Transverse colon (tissue), 4 donors: ENCODE data around the gene AOAH. TPM values are rescaled to one million over a fixed set of nuclear protein-coding genes. Genes with fewer than 3 reads are reported as not detected.

Experiments
- DNase-seq: peaks from one replicate; pipeline ENCODE4 v3.0.0-alpha.2; 2019
- H3K27ac ChIP-seq, 4 donors: fragments of 200-600 bp; sonication (generic); 2 replicates each; pipeline ENCODE4 v1.5.1; 2016 to 2018; ENCODE audit warnings: inconsistent platforms in 4 of 4
- H3K27me3 ChIP-seq: fragments of 200-600 bp; sonication (generic); 2 replicates; pipeline ENCODE4 v1.5.1; 2017; ENCODE audit warnings: inconsistent platforms
- H3K36me3 ChIP-seq, 4 donors: fragments of 200-600 bp; sonication (generic); 2 replicates each; pipeline ENCODE4 v1.5.1; 2017 to 2019; ENCODE audit warnings: inconsistent platforms in 4 of 4
- H3K4me1 ChIP-seq, 4 donors: fragments of 200-600 bp; sonication (generic); 2 replicates each; pipeline ENCODE4 v1.5.1; 2017 to 2020; ENCODE audit warnings: inconsistent platforms in 4 of 4
- H3K4me3 ChIP-seq, 4 donors: fragments of 200-600 bp; sonication (generic); 1 replicate in 1 of 4; 2 replicates in 3 of 4; pipeline versions ENCODE4 v1.5.1 to v1.6.1; 2017 to 2019; ENCODE audit warnings: inconsistent platforms in 4 of 4
- H3K9me3 ChIP-seq, 2 donors: fragments of 200-600 bp; sonication (generic); 2 replicates each; pipeline ENCODE4 v1.5.1; 2017 to 2019; ENCODE audit warnings: inconsistent platforms in 2 of 2
- EP300 ChIP-seq: sonication (generic); formaldehyde crosslinking; IDR thresholded peaks from one replicate; pipeline ENCODE4 v1.6.1; 2017; ENCODE audit warnings: antibody characterized with exemption, low read depth
- POLR2A ChIP-seq: fragments of 450-650 bp; IDR thresholded peaks from one replicate; pipeline ENCODE4 v1.6.1; 2016; ENCODE audit warnings: antibody characterized with exemption, mild to moderate bottlenecking, moderate library complexity
- POLR2AphosphoS5 ChIP-seq, 3 donors: sonication (generic); formaldehyde crosslinking; IDR thresholded peaks; one replicate each; pipeline ENCODE4 v1.6.1; 2016; ENCODE audit warnings: antibody characterized with exemption in 3 of 3
- WGBS, 2 donors: methylation state at CpG; one replicate each; pipeline ENCODE4 v1.1.5; 2018; ENCODE audit warnings: low coverage in 1 of 2; 5-methylcytosine and 5-hydroxymethylcytosine counted together
- in situ Hi-C, 4 donors: fragments of 200-750 bp; cut with MboI; loops; one replicate each; pipeline versions ENCODE4 v1.15.0 to v1.15.1; 2017; ENCODE audit warnings: low sequenced_read_pairs in 3 of 4, low pct_ligation_motif_present in 1 of 4, low pct_unique_long_range_greater_than_20kb in 1 of 4
- intact Hi-C: fragments of 100-400 bp; cut with DNase I; formaldehyde crosslinking; loops from one replicate; pipeline ENCODE4 v1.15.1; 2023; ENCODE audit warnings: low total_unique reads
- total RNA-seq, 4 donors: library from RNA; depleted of rRNA; stranded (reverse); fragments of >200 nt; gene quantifications; one replicate each; pipeline ENCODE4 v1.1.0, GENCODE V29; 2016
- TF ChIP-seq, protein P1 (sequence below), 5 experiments: fragments of 200-600 bp in 3 of 5; fragments of 450-650 bp in 2 of 5; sonication (generic) in 3 of 5; IDR thresholded peaks; 1 replicate in 2 of 5; 2 replicates in 3 of 5; pipeline ENCODE4 v1.5.1; 2016 to 2017; ENCODE audit warnings: antibody characterized with exemption in 5 of 5, inconsistent platforms in 3 of 5, mild to moderate bottlenecking in 2 of 5, moderate library complexity in 1 of 5

AOAH gene
- total RNA-seq, 4 donors from 2014 or later: 82.8 to 139 (median 102) TPM

DNA sequence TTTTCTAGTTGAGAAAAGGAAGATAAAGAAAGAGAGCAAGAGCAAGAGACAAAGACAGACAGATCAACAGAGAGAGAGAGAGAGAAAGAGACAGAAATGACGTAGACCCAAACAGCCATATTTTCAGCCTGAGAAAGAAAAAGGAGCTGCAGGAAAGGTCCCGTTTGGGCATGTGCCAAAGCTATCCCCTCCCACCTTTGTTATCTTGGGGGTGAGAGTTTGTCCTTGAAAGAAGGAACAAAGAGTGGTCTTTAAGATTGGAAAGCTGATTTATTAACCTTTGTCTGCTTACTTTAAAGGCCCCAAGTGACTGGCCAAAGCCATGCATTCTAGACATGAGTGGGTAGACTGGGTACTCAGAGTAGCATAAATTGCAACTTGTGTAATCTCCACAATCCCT, 98.2 kb downstream of the AOAH start:
- DNase-seq: no peak
- H3K27me3 ChIP-seq: no peaks in the 10 kb centered on the region
- intact Hi-C loops: no loop called here
- peaks cover 0 to 7% (median 0%) of the 10 kb centered on the region in 4 donors for H3K4me1 ChIP-seq
- H3K4me3 ChIP-seq: no peak overlapping the region
- H3K36me3 ChIP-seq: no peaks in the 10 kb centered on the region
- TF ChIP-seq POLR2A (no peak), POLR2AphosphoS5 (IDR thresholded peaks at IDR 0.05) (no peak), EP300 (no peak)
- TF ChIP-seq, protein P1, sequence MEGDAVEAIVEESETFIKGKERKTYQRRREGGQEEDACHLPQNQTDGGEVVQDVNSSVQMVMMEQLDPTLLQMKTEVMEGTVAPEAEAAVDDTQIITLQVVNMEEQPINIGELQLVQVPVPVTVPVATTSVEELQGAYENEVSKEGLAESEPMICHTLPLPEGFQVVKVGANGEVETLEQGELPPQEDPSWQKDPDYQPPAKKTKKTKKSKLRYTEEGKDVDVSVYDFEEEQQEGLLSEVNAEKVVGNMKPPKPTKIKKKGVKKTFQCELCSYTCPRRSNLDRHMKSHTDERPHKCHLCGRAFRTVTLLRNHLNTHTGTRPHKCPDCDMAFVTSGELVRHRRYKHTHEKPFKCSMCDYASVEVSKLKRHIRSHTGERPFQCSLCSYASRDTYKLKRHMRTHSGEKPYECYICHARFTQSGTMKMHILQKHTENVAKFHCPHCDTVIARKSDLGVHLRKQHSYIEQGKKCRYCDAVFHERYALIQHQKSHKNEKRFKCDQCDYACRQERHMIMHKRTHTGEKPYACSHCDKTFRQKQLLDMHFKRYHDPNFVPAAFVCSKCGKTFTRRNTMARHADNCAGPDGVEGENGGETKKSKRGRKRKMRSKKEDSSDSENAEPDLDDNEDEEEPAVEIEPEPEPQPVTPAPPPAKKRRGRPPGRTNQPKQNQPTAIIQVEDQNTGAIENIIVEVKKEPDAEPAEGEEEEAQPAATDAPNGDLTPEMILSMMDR (IDR thresholded peaks at IDR 0.05): no peak
- no peaks in the 10 kb centered on the region for H3K9me3 ChIP-seq
- in situ Hi-C loops: no loop called here
- 66 to 83% methylated on average over 1 to 2 of the region's 2 CpGs for WGBS, 2 donors
- H3K27ac ChIP-seq: no peak overlapping the region

DNA sequence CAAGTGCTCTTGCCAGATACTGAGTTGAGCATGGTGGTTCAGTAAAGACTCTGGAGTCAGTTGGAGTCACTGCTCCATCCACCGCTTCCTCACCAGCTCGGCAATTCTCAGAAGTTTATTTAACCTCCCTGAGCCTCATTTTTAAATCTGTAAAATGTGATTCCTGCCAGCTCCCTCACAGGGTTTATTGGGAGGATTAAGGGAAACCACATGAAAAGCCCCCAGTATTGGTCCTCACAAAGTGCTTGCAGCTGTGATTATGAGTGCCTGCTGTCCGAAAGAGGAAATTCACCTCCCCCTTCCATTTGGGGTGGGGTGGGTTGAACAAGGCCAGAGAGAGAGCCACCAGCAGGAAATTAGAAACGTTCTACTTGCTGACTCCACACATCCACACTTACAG, 99.0 kb downstream of the AOAH start:
- no peak for DNase-seq
- intact Hi-C loops: no loop called here

DNA sequence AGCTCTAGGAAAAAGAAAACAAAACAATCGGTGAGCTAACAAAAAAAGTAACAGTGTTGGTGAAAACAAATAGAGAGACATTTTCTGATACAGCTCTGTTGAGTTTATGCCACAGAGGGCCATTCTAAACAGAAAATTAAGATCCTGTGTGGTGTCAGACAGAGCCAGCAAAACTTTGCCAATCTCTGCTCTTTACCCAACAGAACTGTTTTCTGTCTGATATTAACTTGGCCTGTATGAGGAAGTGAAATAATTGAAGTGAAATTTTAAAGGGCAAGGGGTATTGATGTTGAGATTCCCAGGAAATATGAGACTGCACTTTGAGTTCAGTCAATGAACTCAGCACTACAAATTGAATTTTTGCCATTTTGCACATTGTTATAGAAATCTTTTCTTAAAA, 101.0 kb downstream of the AOAH start:
- intact Hi-C loops (no loop called here), in situ Hi-C loops (no loop called here)
- TF ChIP-seq EP300: no peak
- no peak for TF ChIP-seq POLR2A
- TF ChIP-seq POLR2AphosphoS5 (IDR thresholded peaks at IDR 0.05): no peak
- TF ChIP-seq, protein P1 (IDR thresholded peaks at IDR 0.05): no peak
- DNase-seq: no peak
- 60 to 64% methylated on average over 1 of the region's 1 CpG for WGBS, 2 donors
- Histone ChIP-seq H3K4me1 (peaks cover 0 to 7% (median 0%) of the 10 kb centered on the region in 4 donors), H3K4me3 (no peak overlapping the region), H3K36me3 (no peaks in the 10 kb centered on the region), H3K27me3 (no peaks in the 10 kb centered on the region), H3K27ac (no peak overlapping the region), H3K9me3 (no peaks in the 10 kb centered on the region)

More for the DNA sequence above, 99.0 kb downstream of the AOAH start:
- 63 to 86% methylated on average over 1 to 4 of the region's 4 CpGs for WGBS, 2 donors
- H3K27me3 ChIP-seq: no peaks in the 10 kb centered on the region
- no peak for TF ChIP-seq EP300
- TF ChIP-seq POLR2A: no peak
- no peak for TF ChIP-seq POLR2AphosphoS5 (IDR thresholded peaks at IDR 0.05)
- TF ChIP-seq, protein P1 (IDR thresholded peaks at IDR 0.05): no peak
- in situ Hi-C loops: no loop called here
- no peak overlapping the region for H3K27ac ChIP-seq
- no peaks in the 10 kb centered on the region for H3K9me3 ChIP-seq
- no peaks in the 10 kb centered on the region for H3K36me3 ChIP-seq
- H3K4me1 ChIP-seq: peaks cover 0 to 7% (median 0%) of the 10 kb centered on the region in 4 donors
- H3K4me3 ChIP-seq: no peak overlapping the region

DNA sequence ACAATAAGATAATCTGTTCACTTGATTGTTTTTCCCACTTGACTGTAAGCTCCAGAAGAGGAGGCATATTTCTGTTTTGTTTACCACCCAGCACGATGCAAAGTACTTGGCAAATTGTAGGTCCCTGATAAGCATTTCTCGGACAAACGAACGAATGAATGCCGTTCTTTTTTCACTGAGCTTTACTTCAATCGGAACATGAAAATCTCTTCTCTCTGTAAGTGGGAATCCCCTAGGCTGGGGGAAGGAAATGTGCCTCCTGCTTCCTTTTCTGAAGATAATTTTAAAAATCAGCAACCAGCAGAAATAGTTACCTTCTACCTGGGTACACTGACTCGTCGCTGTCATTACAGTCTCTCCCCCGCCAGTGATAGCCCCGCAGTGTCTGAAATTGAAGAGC, 102.9 kb downstream of the AOAH start:
- intact Hi-C loops (no loop called here), in situ Hi-C loops (no loop called here)
- no peaks in the 10 kb centered on the region for H3K27me3 ChIP-seq
- H3K36me3 ChIP-seq: peaks cover 0 to under 1% (median 0%) of the 10 kb centered on the region in 4 donors
- 69 to 81% methylated on average over 7 to 10 of the region's 10 CpGs for WGBS, 2 donors
- no peaks in the 10 kb centered on the region for H3K9me3 ChIP-seq
- H3K4me3 ChIP-seq: no peak overlapping the region
- TF ChIP-seq, protein P1 (IDR thresholded peaks at IDR 0.05): no peak
- DNase-seq: no peak
- no peak overlapping the region for H3K27ac ChIP-seq
- peaks cover 0 to 7% (median 0%) of the 10 kb centered on the region in 4 donors for H3K4me1 ChIP-seq
